ENCODE results near the gene OARD1.

The OARD1 gene

GRCh38 chr6:41074692-41075436 is 2.7 kb upstream of the OARD1 start:
- H3K4me3 ChIP-seq, result peak overlapping the region; percentile 95
- no peak for TF ChIP-seq CTCF (IDR thresholded peaks at IDR 0.05)
- DNase-seq (ENCODE audit: low spot score), result no peak
- H3K27ac ChIP-seq, result peak overlapping the region; percentile 95 to 100

GRCh38 chr6:41073968-41074691 is 2.0 kb upstream of the OARD1 start:
- H3K4me3 ChIP-seq, result peak overlapping the region; percentile 95
- DNase-seq (ENCODE audit: low spot score), result no peak
- TF ChIP-seq CTCF (IDR thresholded peaks at IDR 0.05), result no peak
- H3K27ac ChIP-seq, result peak overlapping the region; percentile 95 to 100

GRCh38 chr6:41073203-41073967 is 1.2 kb upstream of the OARD1 start:
- peak; percentile 92 for DNase-seq (ENCODE audit: low spot score)
- peak overlapping the region; percentile 95 for H3K4me3 ChIP-seq
- no peak for TF ChIP-seq CTCF (IDR thresholded peaks at IDR 0.05)
- H3K27ac ChIP-seq, result peak overlapping the region; percentile 95 to 100

- Histone ChIP-seq H3K4me3 (peak within 1 kb of the TSS; percentile 95), H3K27ac (peak within 1 kb of the TSS; percentile 98 to 100)
- TF ChIP-seq CTCF (IDR thresholded peaks at IDR 0.05), result no peak
- DNase-seq (ENCODE audit: low spot score), result no peak
Measured at GRCh38 chr6:41072836-41073202, 663 bp upstream of the OARD1 start, which contains the start of gene NFYA. TSS of gene NFYA (plus strand) at chr6:41072974. CDS start at chr6:41079090, 6,116 bp downstream.

- no peak for TF ChIP-seq CTCF (IDR thresholded peaks at IDR 0.05)
- Histone ChIP-seq H3K4me3 (peak overlapping the region; percentile 95), H3K27ac (peak overlapping the region; percentile 98 to 100)
- no peak for DNase-seq (ENCODE audit: low spot score)
Measured at GRCh38 chr6:41071501-41071922, 644 bp downstream of the OARD1 start.

GRCh38 chr6:41066867-41067304 is 5.3 kb downstream of the OARD1 start:
- Histone ChIP-seq H3K4me3 (no peak overlapping the region), H3K27ac (no peak overlapping the region)
- no peak for DNase-seq (ENCODE audit: low spot score)
- peak; percentile 63 for TF ChIP-seq CTCF (IDR thresholded peaks at IDR 0.05)
